Stimulated activated effector memory CD8-positive, alpha-beta T cell treated with anti-CD3 and anti-CD28 coated beads, Interleukin-12 subunit alpha, Interleukin-12 subunit beta, amount 100 ng/mL, for 72 hours (primary cell): ENCODE data around the gene PTH2.
"Not testable (repeated sequence)": the region's sequence is repeated elsewhere in the genome, so short reads cannot be mapped to it uniquely, and the experiment has no call there.

Experiments used
- ATAC-seq: fragments of 150-1000 bp; cut with Tn5 transposase; 2 replicates; pipeline ENCODE4 v1.10.0; 2021
- DNase-seq, 2 donors: peaks; one replicate each; pipeline ENCODE4 v3.0.0; 2021 to 2022; ENCODE audit warnings: low spot score in 2 of 2
- H3K27ac Mint-ChIP-seq: one replicate; pipeline ENCODE4 v1.8.0; 2022; ENCODE audit warnings: mild to moderate bottlenecking, mixed read lengths
- H3K36me3 Mint-ChIP-seq: one replicate; pipeline ENCODE4 v1.8.0; 2022; ENCODE audit warnings: mild to moderate bottlenecking, mixed read lengths
- H3K4me1 Mint-ChIP-seq: one replicate; pipeline ENCODE4 v1.8.0; 2022; ENCODE audit warnings: mixed read lengths
- H3K4me3 Mint-ChIP-seq: one replicate; pipeline ENCODE4 v1.8.0; 2022; ENCODE audit warnings: mild to moderate bottlenecking, mixed read lengths
- H3K9me3 Mint-ChIP-seq: one replicate; pipeline ENCODE4 v1.8.0; 2022; ENCODE audit warnings: mixed read lengths

PTH2 gene

DNA sequence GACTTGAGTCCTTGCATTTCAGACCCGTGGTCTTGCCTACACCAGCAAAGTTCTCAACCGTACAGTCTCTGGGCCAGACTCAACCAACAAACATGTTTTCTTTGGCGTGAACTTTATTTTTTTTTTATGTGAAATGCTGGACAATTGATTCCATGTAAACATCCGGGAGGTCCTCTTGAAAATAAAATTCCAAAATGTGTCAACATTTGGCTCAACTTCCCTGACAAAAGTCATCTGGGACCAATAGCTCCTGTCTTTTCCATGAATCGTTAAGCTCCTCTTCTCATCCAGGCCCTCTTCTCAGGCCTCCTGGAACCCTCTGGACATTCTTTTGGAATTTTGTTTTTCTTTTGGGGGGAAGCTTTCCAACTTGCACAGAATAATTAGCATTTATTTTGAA lies 32.5 kb upstream of the PTH2 start:
- no peak for DNase-seq
- peaks cover 66% of the 10 kb centered on the region for H3K36me3 Mint-ChIP-seq
- peak overlapping the region; percentile 56 for H3K27ac Mint-ChIP-seq
- peaks cover 36% of the 10 kb centered on the region for H3K4me1 Mint-ChIP-seq
- no peak overlapping the region for H3K4me3 Mint-ChIP-seq
- no peaks in the 10 kb centered on the region for H3K9me3 Mint-ChIP-seq
- no peak for ATAC-seq

DNA sequence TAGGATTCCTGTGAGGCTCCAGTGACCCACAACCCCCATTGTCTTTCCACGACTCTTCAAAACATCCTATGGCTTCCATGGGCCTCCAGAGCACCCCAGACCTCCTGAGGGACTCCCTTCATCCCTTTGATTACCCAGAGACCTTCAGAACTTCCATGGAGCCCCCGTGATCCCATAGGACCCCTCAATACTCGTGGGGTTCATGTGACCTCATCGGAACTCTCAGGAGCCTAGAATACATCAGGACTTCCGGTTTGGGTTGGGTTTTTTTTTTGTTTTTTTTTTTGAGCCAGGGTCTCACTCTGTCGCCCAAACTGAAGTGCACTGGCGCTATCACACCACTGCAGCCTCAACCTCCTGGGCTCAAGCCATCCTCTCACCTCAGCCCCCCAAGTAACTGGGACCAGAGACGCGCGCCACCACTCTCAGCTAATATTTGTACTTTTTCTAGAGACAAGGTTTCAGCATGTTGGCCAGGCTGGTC lies 30.6 kb upstream of the PTH2 start:
- Mint-ChIP-seq H3K4me3 (peak overlapping the region; percentile 91), H3K36me3 (peaks cover 69% of the 10 kb centered on the region), H3K4me1 (peaks cover 50% of the 10 kb centered on the region), H3K9me3 (no peaks in the 10 kb centered on the region), H3K27ac (peak overlapping the region; percentile 98)
- DNase-seq (no peak), ATAC-seq (no peak)

DNA sequence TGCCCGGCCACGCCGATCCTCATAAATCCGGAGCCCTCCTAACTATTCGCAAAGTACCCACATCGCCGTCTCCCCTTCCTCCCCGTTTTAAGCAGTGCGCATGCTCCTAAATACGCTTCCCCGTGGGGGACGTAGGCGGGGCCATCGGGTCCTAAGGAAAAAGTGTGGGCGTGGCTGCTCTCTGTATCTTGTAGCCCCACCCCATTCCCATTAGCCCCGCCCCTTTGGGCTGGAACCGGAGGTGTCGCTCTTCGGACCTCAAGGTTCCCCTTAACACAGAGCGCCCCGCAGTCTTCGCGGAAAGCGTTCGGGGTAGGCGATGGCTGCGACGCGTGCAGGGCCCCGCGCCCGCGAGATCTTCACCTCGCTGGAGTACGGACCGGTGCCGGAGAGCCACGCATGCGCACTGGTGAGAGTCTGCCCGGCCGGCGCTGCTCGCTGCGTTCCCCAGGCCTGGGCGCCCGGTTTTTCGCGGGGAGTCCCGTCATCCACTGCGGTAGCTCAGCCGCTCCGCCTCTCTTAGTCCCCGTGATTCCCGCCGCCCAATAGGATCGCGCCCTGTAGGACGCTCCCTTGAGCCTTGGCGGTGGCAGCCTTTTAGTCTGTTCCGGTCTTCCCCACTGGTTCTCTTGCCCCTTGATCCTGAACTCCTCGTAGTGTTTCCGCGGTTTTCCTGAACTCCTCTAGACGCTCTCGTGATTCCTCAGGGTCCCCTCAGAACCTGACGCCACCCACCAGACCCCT lies 29.9 kb upstream of the PTH2 start, which contains the start of gene ALDH16A1:
Gene ALDH16A1, plus strand, starts transcription at position 213 of the 744 bp plus-strand sequence. Its CDS starts 107 bp downstream, at position 320.
- H3K9me3 Mint-ChIP-seq, result no peaks in the 10 kb centered on the region
- DNase-seq (peak; percentile 95 to 99), ATAC-seq (peak; percentile 93)
- peak within 1 kb of the TSS; percentile 98 for H3K27ac Mint-ChIP-seq
- H3K4me1 Mint-ChIP-seq, result peaks cover 56% of the 10 kb centered on the region
- H3K4me3 Mint-ChIP-seq, result peak within 1 kb of the TSS; percentile 91
- H3K36me3 Mint-ChIP-seq, result peaks cover 76% of the 10 kb centered on the region

DNA sequence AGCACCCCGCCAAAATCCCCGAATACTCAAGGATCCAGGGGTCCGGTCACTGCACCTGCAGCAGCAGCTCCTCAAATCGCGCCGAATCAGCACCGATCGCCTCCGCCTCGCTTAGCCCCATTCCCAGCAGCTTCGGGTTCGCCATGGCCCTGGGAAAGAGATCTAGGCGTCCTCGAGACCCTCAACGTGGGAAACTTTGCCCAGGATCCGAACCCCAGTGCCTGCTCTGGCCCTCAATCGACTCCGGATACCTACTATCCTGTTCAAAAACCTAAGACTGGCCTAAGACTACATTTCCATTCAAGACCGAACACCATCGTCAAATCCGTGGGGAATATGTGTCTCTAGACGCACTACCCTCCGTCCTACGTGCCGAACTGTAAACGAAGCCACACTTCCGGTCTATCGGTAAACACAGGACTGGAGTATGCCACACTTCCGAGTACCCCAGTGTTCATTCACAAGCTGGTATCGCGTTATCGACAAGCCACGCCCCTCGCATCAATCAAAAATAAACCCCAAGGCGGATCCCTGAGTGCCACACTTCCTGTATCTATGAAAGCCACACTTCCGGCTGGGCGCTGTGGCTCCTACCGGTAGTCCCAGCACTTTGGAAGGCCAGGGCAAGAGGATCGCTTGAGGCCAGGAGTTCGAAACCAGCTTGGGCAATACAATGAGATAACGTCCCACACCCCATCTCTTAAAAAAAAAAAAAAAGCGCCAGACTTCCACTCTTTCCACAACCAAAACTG lies 28.4 kb upstream of the PTH2 start, which contains the start of gene PIH1D1:
Gene PIH1D1, minus strand, starts transcription at position 385 of the 752 bp plus-strand sequence. Its CDS starts 240 bp downstream, at position 145.
- Mint-ChIP-seq H3K9me3 (no peaks in the 10 kb centered on the region), H3K4me1 (peaks cover 43% of the 10 kb centered on the region), H3K27ac (peak within 1 kb of the TSS; percentile 98), H3K4me3 (peak within 1 kb of the TSS; percentile 91), H3K36me3 (peaks cover 79% of the 10 kb centered on the region)
- peak; percentile 82 for ATAC-seq
- peak; percentile 77 to 94 for DNase-seq

DNA sequence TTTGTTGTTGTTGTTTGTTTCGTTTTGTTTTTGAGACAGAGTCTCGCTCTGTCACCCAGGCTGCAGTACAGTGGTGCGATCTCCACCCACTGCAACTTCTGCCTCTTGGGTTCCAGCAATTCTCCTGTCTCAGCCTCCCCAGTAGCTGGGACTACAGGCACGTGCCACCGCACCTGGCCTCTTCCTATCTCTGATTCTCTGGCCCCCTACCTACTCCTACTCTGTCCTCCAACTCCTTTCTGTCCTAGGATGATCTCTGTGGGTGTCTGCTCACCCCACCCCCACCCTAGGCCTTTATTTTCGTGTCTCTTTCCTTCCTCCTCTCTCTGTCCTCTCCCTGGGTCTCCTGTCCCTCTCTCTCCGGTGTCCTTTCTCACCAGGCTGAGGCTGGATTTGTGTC lies 27.2 kb upstream of the PTH2 start:
- peak overlapping the region; percentile 98 for H3K27ac Mint-ChIP-seq
- H3K9me3 Mint-ChIP-seq, result no peaks in the 10 kb centered on the region
- peak overlapping the region; percentile 91 for H3K4me3 Mint-ChIP-seq
- ATAC-seq, result no peak
- DNase-seq, result no peak
- peaks cover 43% of the 10 kb centered on the region for H3K4me1 Mint-ChIP-seq
- H3K36me3 Mint-ChIP-seq, result peaks cover 74% of the 10 kb centered on the region

DNA sequence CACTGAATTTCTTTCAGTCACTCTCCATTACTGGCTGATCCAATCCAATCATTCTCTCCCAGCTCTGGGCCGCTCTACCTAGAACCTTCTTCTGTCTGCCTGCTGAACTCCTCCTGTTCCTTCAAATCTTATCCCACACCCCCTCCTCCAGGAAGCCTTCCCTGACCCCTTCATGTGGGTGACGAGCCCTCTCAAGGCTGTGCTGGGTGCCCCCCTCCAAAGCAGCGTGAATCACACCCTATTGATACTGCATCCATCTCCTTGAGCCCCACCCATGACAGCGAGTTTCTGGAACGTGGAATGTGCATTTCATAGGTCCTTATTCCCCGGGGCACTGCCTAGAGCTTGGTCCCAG lies 25.2 kb upstream of the PTH2 start:
- Mint-ChIP-seq H3K4me3 (peak overlapping the region; percentile 91), H3K9me3 (no peaks in the 10 kb centered on the region), H3K36me3 (peaks cover 78% of the 10 kb centered on the region), H3K4me1 (peaks cover 55% of the 10 kb centered on the region), H3K27ac (peak overlapping the region; percentile 87)
- no peak for ATAC-seq
- DNase-seq, result no peak

DNA sequence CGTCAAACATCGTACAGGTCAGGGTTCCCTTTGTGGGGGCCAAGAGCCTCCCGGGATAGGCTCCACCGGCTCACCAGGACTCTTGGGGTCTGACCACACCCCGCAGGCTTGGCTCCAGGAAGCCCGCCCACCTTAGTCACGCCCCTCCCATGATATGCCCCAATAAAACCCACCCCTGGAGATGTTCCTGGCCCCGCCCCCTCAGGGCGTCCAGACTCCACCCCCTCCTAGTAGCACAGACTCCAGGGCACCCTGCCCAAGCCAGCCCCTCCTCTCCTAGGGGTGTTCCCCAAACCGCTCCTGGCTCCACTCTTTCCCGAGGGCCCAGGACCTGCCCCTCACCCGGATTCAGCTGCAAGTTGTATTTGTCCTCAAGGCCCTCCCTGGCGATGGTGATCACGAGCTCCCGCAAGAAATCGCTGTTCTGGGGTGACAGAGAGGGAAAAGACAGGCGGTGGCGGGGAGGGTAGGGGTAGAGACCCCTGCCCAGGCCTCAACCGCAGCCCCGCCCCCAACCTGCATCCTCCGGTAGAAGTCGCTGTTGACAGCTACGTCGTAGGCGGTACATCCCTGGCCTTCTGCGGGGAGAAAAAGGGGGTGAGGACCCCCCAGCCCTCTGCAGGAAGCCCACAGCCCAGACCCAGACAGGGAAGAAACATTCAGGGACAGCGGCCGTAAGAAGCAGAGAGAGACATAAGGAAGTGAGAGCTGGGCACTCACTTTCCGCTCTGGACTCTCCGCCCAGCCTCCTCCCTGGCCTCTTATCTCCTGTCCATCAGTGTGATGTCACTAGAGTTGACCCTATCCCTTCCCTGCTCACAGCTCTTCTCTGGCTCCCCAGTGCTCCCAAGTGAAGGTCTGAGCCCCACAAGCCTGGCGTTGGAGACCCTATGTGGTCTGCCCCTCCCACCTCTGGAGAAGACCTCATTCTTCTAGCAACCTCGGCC lies 24.5 kb upstream of the PTH2 start:
- Mint-ChIP-seq H3K27ac (peak overlapping the region; percentile 87), H3K4me3 (no peak overlapping the region), H3K4me1 (peaks cover 51% of the 10 kb centered on the region), H3K9me3 (no peaks in the 10 kb centered on the region), H3K36me3 (peaks cover 78% of the 10 kb centered on the region)
- DNase-seq (no peak), ATAC-seq (no peak)

DNA sequence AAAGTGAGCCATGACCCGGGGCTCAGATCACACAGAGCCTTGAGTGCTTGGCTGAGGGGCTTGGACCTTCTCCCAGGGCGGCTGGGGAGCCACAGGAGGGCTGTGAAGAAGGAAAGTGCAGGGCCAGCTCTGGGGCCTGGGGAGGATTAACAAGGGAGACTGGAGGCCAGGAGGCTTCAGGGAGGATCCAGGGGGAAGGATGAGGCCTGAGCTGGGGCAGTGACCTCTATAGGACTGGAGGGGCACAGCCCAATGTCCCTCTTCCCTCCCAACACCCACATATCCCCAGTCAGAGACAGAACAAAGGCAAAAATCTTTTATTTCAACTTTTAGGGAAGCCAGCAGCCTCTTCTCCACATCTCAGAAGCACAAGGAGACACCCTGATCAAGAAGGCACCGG lies 22.8 kb upstream of the PTH2 start:
- DNase-seq, result no peak
- peaks cover 59% of the 10 kb centered on the region for H3K4me1 Mint-ChIP-seq
- no peak overlapping the region for H3K4me3 Mint-ChIP-seq
- H3K27ac Mint-ChIP-seq, result peak overlapping the region; percentile 17
- peaks cover 68% of the 10 kb centered on the region for H3K36me3 Mint-ChIP-seq
- no peak for ATAC-seq
- no peaks in the 10 kb centered on the region for H3K9me3 Mint-ChIP-seq

DNA sequence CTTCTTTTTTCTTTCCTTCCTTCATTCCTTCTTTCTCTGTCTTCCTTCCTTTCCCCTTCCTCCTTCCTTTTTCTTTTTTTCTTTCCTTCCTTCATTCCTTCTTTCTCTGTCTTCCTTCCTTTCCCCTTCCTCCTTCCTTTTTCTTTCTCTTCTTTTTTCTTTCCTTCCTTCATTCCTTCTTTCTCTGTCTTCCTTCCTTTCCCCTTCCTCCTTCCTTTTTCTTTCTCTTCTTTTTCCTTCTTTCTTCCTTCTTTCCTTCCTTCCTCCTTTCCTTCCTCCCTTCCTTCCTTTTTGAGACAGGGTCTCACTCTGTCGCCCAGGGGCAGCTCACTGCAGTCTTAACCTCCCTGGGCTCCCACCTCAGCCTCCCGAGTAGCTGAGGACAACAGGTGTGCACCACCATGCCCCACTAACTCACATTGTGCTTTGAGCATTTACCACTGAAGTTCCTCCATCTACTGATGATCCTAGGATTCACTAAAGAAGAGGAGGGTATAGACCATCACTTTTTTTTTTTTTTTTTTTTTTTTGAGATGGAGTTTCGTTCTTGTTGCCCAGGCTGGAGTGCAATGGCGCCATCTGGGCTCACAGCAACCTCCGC lies 21.0 kb upstream of the PTH2 start:
- H3K36me3 Mint-ChIP-seq, result peaks cover 50% of the 10 kb centered on the region
- H3K4me3 Mint-ChIP-seq, result peak overlapping the region; percentile 74

DNA sequence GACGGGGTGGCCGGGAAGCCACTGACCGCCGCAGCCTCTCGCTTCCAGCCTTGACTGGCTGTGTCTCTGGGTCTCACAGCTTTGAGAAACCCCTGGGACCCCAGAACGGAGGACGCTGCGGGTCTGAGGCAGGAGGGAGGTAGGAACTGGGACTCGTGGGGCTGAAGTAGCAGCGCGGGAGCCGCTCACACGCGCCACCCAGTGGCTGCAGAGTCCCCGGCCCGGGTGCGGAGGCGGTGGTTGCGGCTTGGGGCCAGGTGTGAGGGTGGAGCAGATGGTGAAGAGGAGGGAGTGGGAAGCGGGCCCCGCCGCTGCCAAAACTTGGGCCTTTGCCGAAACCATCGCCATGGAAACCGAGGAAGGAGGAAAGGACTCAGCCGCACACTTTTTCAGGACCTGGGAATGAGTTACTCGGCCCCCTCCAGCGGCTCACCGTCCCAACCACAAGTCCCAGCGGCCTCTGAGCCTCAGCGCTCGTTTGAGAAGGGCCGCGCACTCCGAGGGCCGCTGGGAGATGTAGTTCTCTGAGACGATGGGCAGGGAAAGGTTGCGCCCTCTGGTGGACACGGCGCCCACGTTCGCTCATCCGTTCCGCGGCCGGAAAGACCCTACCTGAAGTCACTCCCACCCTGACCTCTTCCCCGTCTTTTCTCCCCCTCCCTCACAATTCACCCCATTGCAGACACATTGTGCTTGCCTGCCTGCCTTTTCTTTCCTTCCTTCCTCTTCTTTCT lies 20.3 kb upstream of the PTH2 start:
- peak; percentile 97 to 99 for DNase-seq
- H3K4me3 Mint-ChIP-seq, result peak overlapping the region; percentile 74
- H3K36me3 Mint-ChIP-seq, result peaks cover 44% of the 10 kb centered on the region
- H3K9me3 Mint-ChIP-seq, result no peaks in the 10 kb centered on the region
- peak overlapping the region; percentile 88 for H3K27ac Mint-ChIP-seq
- H3K4me1 Mint-ChIP-seq, result peaks cover 48% of the 10 kb centered on the region
- peak; percentile 92 for ATAC-seq

More for the DNA sequence above, 21.0 kb upstream of the PTH2 start:
- ATAC-seq, H3K9me3 Mint-ChIP-seq, DNase-seq: not testable (repeated sequence)
- H3K27ac Mint-ChIP-seq, result peak overlapping the region; percentile 88
- H3K4me1 Mint-ChIP-seq, result peaks cover 54% of the 10 kb centered on the region

DNA sequence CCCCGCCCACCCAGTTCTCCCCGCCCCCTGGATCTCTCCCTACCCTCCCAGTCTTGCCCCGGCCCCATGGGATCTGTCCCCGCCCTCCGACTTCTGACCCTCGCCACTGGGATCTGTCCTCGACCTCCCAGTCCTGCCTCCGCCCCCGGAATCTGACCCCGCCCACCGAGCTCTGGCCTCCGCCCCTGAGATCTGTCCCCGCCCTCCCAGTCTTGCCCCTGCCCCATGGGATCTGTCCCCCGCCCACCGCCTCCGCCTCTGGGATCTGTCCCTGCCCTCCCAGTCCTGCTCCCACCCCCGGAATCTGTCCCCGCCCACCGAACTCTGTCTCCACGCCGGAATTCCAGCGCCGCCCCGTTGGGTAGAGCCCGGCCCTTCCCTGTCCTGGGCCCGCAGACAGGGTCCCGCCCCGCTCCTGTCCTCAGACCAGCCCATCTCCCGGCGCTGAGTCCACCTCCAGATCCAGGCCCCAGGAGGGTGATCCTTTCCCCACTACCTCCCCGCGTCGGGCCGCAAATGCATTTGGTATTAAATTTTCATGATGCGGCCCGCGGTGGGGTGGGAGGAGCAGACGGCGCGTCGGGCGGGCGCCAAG lies 19.6 kb upstream of the PTH2 start:
- Mint-ChIP-seq H3K27ac (peak overlapping the region; percentile 88), H3K4me3 (peak overlapping the region; percentile 74), H3K4me1 (peaks cover 42% of the 10 kb centered on the region), H3K36me3 (peaks cover 37% of the 10 kb centered on the region), H3K9me3 (no peaks in the 10 kb centered on the region)
- DNase-seq (peak; percentile 50 to 86), ATAC-seq (peak; percentile 38)

DNA sequence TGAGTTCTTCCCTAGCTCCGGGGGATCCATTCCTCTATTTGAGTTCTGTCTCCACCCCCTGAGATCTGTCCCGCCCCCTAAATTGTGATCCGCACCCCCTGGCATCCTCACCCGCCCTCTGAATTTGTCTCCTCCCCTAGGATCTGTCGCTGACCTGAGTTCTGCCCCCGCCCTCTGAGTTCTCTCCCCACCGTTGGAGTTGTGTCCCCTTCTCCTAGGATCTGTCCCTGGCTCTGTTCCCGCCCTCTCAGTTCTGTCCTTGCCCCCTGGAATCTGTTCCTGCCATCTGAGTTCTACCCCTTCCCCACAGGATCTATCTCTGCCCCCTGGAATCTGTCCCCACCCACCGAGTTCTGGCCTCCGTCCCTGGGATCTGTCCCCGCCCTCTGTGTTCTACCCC lies 19.1 kb upstream of the PTH2 start:
- H3K27ac Mint-ChIP-seq, result peak overlapping the region; percentile 88
- peaks cover 32% of the 10 kb centered on the region for H3K36me3 Mint-ChIP-seq
- DNase-seq, result peak in 1 of 2 donors; percentile 68
- no peaks in the 10 kb centered on the region for H3K9me3 Mint-ChIP-seq
- no peak for ATAC-seq
- peak overlapping the region; percentile 74 for H3K4me3 Mint-ChIP-seq
- H3K4me1 Mint-ChIP-seq, result peaks cover 45% of the 10 kb centered on the region

DNA sequence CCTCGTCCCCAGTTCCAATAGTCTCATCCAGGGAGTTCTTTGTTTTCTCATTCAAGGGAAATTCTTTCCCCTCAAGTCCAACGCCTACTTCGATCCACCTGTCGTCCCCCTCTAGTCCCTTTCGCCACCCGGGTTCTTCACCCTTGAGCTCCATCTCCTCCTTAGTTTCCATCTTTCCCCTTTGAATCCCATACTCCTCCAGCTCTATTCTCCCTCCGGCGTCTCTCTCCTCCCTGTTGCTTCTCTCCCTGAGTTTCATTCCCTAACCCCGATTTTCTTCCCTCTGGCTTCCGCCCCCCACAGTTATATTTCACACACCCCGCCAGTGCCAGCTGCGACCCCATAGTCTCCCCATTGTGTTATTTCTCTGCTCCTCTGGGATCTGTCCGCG lies 18.7 kb upstream of the PTH2 start:
- Mint-ChIP-seq H3K9me3 (no peaks in the 10 kb centered on the region), H3K27ac (peak overlapping the region; percentile 88), H3K4me1 (peaks cover 49% of the 10 kb centered on the region), H3K4me3 (peak overlapping the region; percentile 74), H3K36me3 (peaks cover 28% of the 10 kb centered on the region)
- ATAC-seq (no peak), DNase-seq (no peak)
